ENCODE results near the gene ISL1. TPM values are rescaled to one million over a fixed set of nuclear protein-coding genes. Genes with fewer than 3 reads are reported as not detected.

ISL1 gene
- total RNA-seq, 4 donors from 2014 or later = 0.13 TPM; not detected in 3

DNA sequence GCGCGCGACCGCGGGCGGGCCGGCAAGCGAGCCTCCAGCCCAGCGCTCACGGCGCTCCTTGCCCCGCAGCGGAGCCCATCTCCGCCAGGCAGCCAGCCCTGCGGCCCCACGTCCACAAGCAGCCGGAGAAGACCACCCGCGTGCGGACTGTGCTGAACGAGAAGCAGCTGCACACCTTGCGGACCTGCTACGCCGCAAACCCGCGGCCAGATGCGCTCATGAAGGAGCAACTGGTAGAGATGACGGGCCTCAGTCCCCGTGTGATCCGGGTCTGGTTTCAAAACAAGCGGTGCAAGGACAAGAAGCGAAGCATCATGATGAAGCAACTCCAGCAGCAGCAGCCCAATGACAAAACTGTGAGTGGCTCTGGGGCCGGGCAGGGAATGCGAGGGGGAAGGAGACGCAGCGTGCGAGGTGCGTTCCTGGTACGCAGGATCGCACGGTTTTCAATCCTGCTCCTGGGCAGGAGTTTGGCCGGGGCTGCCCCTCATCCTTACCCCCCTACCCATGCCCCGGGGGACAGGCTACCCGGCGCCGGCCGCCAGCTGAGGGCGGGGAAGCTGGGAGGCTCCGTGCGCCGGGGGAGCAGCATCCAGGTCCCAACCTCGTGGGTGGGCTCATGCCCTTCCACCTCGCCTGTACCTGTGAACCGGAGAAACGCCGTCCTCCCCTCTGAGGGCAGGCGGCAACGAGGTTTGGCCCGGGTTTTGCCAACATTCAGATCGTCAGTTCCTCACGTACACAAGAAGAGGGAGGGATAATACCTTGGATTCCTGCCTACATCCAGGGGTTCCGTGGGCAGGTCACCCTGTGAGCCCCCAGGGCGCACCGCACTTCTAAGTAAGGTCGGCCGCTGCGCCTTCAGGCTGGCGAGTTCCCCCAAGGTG lies 6.6 kb downstream of the ISL1 start:
- H3K27me3 ChIP-seq = peaks cover 9 to 100% (median 33%) of the 10 kb centered on the region in 4 donors
- TF ChIP-seq CTCF (IDR thresholded peaks at IDR 0.05) (no peak), POLR2A (IDR thresholded peaks at IDR 0.05) (no peak)
- intact Hi-C loops (cut with DNase I) = no loop called here
- no peaks in the 10 kb centered on the region for H3K9me3 ChIP-seq
- no peak for DNase-seq
- peaks cover 0 to 25% (median 0%) of the 10 kb centered on the region in 3 donors for H3K4me1 ChIP-seq
- 0 to 13% methylated on average over 3 to 27 of the region's 68 CpGs for WGBS, 2 donors
- H3K4me3 ChIP-seq = peak overlapping the region in 2 of 4 donors; percentile 25 to 54
- no peaks in the 10 kb centered on the region for H3K36me3 ChIP-seq
- H3K27ac ChIP-seq = no peak overlapping the region

DNA sequence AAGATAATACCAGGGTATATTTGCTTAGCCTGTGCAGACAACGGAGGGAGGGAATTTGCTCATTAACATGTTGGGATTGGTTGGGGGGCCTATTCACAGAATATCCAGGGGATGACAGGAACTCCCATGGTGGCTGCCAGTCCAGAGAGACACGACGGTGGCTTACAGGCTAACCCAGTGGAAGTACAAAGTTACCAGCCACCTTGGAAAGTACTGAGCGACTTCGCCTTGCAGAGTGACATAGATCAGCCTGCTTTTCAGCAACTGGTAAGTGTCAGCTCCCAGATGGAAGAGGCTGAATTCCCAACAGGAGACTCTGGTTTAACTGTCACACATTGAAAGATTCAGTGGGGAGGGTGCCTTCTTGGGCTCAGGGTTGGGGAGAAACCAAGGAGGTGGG lies 7.9 kb downstream of the ISL1 start:
- Histone ChIP-seq H3K9me3 (no peaks in the 10 kb centered on the region), H3K36me3 (no peaks in the 10 kb centered on the region), H3K27me3 (peaks cover 9 to 100% (median 30%) of the 10 kb centered on the region in 4 donors), H3K27ac (no peak overlapping the region), H3K4me1 (peaks cover 0 to 25% (median 0%) of the 10 kb centered on the region in 3 donors), H3K4me3 (no peak overlapping the region)
- WGBS, 2 donors = 41 to 55% methylated on average over 5 of the region's 5 CpGs
- DNase-seq = no peak
- TF ChIP-seq POLR2A (IDR thresholded peaks at IDR 0.05) = no peak
- no peak for TF ChIP-seq CTCF (IDR thresholded peaks at IDR 0.05)
- intact Hi-C loops (cut with DNase I) = no loop called here

- Histone ChIP-seq H3K4me3 (no peak overlapping the region), H3K27me3 (peaks cover 6 to 100% (median 25%) of the 10 kb centered on the region in 4 donors), H3K36me3 (no peaks in the 10 kb centered on the region), H3K4me1 (peaks cover 0 to 16% (median 0%) of the 10 kb centered on the region in 3 donors), H3K9me3 (no peaks in the 10 kb centered on the region), H3K27ac (no peak overlapping the region)
- DNase-seq = no peak
- no peak for TF ChIP-seq POLR2A (IDR thresholded peaks at IDR 0.05)
- TF ChIP-seq CTCF (IDR thresholded peaks at IDR 0.05) = no peak
- intact Hi-C loops (cut with DNase I) = no loop called here
- 27 to 38% methylated on average over 3 of the region's 3 CpGs for WGBS, 2 donors
Measured at GRCh38 chr5:51392689-51393199, 9.5 kb downstream of the ISL1 start.

- H3K4me1 ChIP-seq = peaks cover 0 to 18% (median 0%) of the 10 kb centered on the region in 3 donors
Measured at GRCh38 chr5:51394609-51395008, 11.4 kb downstream of the ISL1 start.

More at GRCh38 chr5:51394609-51395008, 11.4 kb downstream of the ISL1 start:
- Histone ChIP-seq H3K9me3 (no peaks in the 10 kb centered on the region), H3K27ac (no peak overlapping the region), H3K27me3 (peaks cover 3 to 100% (median 20%) of the 10 kb centered on the region in 4 donors), H3K4me3 (no peak overlapping the region), H3K36me3 (no peaks in the 10 kb centered on the region)
- WGBS, 2 donors = 33 to 38% methylated on average over 2 of the region's 2 CpGs
- no peak for DNase-seq
- TF ChIP-seq CTCF (IDR thresholded peaks at IDR 0.05) (no peak), POLR2A (IDR thresholded peaks at IDR 0.05) (no peak)
- intact Hi-C loops (cut with DNase I) = no loop called here
